SIG-M5 (cell line): ENCODE data around the gene INPP5F.
"Not testable (repeated sequence)": the region's sequence is repeated elsewhere in the genome, so short reads cannot be mapped to it uniquely, and the experiment has no call there.

Experiments used
- DNase-seq: peaks from one replicate; lab custom pipeline; 2025; lab: John Stamatoyannopoulos, UW

The INPP5F gene

GRCh38 chr10:119747940-119748339 lies 22.1 kb downstream of the INPP5F start:
- DNase-seq = no peak

DNA sequence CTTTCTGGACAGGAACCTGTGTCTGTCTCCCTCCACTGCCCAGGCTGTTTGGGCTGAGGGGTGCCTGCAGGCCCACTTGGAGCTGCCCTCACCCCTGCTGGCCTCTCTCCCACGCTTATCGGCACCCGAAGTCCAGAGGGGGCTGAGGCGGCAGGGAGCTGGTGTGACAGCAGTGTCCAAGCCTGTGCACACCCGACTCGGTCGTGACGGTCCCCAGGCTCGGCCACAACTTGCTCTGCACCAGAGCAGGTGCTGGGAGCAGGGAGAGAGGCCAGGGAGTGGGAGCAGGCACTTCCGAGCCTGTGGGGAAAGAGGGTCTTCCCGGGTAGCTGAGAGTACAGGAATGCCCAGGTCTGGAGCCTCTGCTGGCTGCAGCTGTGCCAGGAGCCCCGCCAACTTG lies 23.0 kb downstream of the INPP5F start:
- no peak for DNase-seq

DNA sequence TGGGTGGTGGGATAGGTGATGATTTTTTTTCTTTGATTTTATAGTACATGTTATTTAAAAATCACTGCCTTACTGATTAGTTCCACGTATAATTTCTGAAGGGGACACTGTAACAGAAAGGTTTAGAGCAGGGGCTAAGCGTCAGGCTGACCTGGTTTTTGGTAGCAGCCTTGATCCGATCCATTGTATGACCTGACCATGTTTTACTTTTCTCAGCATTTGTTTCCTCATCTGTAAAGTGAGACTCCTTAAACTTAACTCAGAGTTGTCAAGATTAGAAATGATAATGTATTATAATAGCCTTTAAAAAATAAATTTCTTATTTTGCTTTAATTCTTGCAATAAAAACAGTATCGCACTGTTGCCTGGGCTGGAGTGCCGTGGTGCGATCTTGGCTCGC lies 23.6 kb downstream of the INPP5F start:
- DNase-seq = no peak

DNA sequence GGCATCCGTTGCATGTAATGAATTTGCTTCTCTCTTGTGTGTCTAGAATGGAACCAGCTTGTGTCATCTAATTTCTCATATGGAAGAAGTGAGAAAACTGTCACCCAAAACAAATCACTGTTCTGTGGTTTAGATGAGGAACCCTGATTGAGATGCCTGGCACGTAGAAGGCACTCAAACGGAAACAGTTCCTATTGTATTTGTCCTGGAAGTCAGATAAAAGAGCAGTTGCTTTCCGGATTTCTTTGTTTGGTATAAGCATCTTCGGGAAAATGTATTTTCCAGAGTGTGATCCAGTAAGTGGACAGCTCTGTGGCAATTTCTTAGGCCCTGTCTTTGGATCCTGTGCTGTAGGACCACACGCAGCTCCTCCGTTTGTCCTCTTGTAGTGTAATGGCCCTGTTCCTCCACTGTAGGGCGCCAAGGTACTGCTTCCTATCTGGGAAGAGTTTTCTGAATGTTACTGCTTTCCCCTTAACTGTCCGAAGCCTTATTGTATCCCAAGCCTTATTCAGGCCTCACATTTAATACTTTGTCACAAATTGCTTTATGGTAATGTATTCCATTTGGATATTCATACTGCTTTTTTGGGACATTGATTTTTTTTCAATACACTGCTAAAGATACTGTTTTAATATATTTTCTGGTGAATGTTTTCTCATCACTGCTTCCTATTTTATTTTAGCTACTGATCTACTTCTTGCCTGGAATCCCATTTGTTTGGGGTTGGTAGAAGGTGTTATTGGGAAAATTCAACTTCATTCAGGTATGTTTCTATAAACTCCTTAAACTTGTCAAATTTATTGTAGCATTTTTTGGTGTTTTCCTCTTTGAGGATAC lies 24.8 kb downstream of the INPP5F start:
- no peak for DNase-seq

- DNase-seq = no peak
These were observed 27.5 kb downstream of the INPP5F start for GRCh38 chr10:119753309-119753708.

GRCh38 chr10:119754085-119754484 lies 28.2 kb downstream of the INPP5F start:
- no peak for DNase-seq

- DNase-seq = no peak
These were observed 29.1 kb downstream of the INPP5F start for GRCh38 chr10:119754936-119755335.

GRCh38 chr10:119755446-119755845 lies 29.6 kb downstream of the INPP5F start:
- DNase-seq = no peak

GRCh38 chr10:119758448-119759195 lies 32.8 kb downstream of the INPP5F start:
- DNase-seq = no peak

- no peak for DNase-seq
These were observed 34.0 kb downstream of the INPP5F start for GRCh38 chr10:119759832-119760231.

- DNase-seq = no peak
These were observed 35.3 kb downstream of the INPP5F start for GRCh38 chr10:119761106-119761505.

- DNase-seq = no peak
These were observed 36.2 kb downstream of the INPP5F start for GRCh38 chr10:119762035-119762434.

DNA sequence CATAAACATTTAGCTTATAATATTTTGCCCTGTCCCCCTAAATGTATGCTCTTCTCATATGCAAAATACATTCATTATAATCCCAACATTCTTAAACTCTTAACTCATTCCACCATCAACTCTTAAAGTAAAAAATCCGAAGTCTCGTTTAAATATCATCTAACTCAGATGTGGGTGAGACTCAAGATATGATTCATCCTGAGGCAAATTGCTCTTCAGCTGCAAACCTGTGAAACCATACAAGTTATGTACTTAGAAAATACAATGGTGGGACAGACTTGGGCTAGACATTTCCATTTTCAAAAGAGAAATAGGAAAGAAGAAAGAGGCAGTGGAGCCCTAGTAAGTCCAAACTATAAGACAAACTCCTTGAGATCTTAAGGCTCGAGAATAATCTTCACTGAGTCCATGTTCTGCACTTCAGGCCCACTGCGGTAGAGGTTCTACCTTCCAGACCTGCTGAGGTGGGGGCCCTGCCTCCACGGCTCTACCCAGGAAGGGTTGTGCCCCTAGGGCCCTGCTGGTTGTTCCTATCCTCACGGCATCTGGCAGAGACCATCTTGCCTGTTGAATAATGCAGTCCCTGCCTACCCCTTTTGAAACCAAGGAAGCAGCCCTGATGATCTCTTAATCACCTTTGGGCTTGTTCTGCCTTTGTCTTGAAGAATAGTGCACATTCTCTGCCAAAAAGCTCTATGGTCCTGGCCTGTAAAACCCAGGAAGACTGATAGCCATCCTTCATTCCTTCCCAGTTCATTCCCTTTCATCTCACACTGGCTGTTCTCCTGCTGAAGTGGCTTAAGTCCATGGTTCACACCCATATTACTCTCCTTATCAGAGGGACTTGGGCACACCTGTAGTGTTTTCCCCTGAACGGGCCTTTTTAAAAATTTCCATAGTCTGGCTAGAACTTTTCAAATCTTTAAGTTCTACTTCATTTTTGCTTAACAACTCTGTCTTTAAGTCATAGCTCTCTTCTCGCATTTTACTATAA lies 37.3 kb downstream of the INPP5F start:
- no peak for DNase-seq

- no peak for DNase-seq
These were observed 42.7 kb downstream of the INPP5F start for GRCh38 chr10:119768455-119769094.

- DNase-seq = no peak
These were observed 44.0 kb downstream of the INPP5F start for GRCh38 chr10:119769886-119770285.

DNA sequence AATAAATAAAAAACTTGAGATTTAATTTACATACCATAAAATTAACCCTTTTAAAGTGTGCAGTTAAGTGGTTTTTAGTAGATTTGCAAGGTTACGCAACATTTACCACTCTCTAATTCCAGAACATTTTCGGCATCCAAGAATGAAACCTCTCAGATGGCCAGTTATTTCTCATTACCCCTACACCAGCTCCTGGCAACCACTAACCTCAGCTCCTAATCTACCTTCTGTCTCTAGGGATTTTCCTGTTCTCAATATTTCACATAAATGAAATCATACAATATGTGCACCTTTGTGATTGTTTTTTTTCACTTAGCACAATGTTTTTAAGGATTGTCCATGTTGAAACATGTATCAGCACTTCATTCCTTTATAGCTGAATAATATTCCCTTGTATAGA lies 45.1 kb downstream of the INPP5F start:
- no peak for DNase-seq

GRCh38 chr10:119772334-119772733 lies 46.5 kb downstream of the INPP5F start:
- no peak for DNase-seq

- DNase-seq = not testable (repeated sequence)
These were observed 47.2 kb downstream of the INPP5F start for GRCh38 chr10:119773041-119773440.

DNA sequence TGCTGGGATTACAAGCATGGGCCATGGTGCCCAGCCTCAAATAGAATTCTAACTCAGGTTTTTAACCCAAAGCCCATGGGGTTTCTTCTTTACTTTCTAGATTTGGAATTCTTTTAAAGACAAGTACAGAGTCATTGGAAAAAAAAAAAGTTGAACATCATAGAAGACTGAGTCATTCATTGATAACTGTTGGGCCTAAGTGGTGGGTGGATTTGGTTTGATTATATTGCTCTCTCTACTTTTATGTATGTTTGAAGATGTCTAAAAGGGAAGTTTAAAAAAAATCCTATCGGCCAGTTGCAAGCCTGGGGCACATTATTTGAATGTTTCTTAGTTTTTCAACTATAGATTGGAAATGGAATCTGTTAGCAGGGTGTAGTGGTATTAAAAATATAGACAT lies 49.7 kb downstream of the INPP5F start:
- DNase-seq = no peak

- DNase-seq = no peak
These were observed 50.7 kb downstream of the INPP5F start for GRCh38 chr10:119776536-119776935.

- no peak for DNase-seq
These were observed 51.8 kb downstream of the INPP5F start for GRCh38 chr10:119777686-119778085.
